Stimulated activated CD4-positive, alpha-beta T cell treated with anti-CD3 and anti-CD28 coated beads, Interleukin-2, amount 100 ng/mL, for 24 hours (primary cell): ENCODE measurements around the gene ABHD14A.
A peak's percentile ranks its signal among the peaks of the same experiment; 100 is the strongest.

Experiments used
- DNase-seq, 2 donors: peaks; one replicate each; pipeline ENCODE4 v3.0.0-alpha.2; 2020

ABHD14A gene

DNA sequence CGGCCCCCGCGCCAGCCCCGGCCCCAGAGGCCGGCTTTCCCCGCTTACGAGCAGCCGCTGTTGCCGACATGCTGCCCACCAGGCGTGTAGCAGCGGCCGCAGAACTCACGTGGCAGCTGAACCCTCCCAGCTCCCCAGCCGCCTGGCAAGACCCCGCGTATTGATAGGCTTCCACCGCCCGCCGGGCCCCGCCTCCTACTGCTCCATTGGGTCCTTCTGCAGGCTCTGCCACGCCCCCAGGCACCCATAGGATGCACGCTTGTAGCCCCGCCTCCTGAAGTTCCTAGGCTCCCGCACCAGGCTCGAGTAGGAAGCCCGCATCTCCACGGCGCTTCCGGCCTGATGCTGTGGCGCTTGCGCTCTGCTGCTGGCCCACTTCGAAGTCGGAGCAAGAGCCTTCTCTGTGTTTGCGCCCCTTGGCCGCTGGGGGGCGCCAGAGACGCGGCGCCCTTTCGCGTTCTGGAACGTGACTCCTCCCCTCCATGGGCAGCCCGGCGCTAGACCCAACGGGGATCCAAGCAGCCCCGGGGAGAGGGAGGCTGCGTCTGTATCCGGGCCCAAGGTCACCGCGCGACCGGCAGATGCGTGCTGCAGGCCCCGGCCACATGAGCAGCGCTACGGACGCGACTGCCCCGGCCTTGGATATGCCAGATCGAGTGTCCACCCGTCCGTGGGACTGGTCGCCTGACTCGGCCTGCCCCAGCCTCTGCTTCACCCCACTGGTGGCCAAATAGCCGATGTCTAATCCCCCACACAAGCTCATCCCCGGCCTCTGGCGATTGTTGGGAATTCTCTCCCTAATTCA, 32.9 kb upstream of the ABHD14A start, which contains the start of the genes PARP3 and RRP9:
Gene PARP3, plus strand, starts transcription at position 566 of the 805 bp plus-strand sequence. CDS start 993 bp downstream, outside the sequence.
Gene RRP9, minus strand, starts transcription at position 107 of the 805 bp plus-strand sequence. Its CDS starts 37 bp downstream, at position 70.
- DNase-seq = peak; percentile 100

DNA sequence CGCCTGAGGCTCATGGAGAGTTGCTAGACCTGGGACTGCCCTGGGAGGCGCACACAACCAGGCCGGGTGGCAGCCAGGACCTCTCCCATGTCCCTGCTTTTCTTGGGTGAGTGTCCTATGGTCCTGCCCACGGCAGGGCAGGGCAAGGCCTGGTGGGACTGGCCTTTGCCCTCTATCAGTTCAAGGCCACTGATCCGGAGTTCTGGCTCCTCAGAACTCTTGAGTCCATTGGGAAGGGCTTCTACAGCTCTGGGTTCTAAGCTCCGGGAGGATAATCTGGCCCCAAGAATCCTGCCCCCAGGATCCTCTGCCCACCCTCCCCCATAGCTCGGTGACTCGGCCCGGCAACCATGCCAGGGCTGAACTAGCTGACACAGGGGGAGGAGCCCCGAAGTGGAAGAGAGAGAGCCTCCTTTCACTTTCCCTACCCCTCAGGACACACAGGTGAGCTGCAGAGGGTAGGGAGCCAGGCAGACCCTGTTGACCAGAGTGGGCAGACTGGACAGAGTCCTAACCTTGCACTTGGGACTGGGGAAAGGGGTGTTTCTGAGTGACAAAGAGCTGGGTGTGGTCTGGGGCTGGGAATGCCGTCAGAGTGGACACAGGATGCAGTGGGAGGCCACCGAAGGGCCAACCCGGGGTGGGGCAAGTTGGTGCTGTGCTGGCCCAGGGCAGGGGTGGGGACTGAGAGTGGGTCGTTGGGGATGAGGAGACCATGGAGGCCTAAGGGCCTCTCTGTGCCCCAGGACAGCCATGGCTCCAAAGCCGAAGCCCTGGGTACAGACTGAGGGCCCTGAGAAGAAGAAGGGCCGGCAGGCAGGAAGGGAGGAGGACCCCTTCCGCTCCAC, 32.0 kb upstream of the ABHD14A start:
- DNase-seq = peak; percentile 66 to 70

DNA sequence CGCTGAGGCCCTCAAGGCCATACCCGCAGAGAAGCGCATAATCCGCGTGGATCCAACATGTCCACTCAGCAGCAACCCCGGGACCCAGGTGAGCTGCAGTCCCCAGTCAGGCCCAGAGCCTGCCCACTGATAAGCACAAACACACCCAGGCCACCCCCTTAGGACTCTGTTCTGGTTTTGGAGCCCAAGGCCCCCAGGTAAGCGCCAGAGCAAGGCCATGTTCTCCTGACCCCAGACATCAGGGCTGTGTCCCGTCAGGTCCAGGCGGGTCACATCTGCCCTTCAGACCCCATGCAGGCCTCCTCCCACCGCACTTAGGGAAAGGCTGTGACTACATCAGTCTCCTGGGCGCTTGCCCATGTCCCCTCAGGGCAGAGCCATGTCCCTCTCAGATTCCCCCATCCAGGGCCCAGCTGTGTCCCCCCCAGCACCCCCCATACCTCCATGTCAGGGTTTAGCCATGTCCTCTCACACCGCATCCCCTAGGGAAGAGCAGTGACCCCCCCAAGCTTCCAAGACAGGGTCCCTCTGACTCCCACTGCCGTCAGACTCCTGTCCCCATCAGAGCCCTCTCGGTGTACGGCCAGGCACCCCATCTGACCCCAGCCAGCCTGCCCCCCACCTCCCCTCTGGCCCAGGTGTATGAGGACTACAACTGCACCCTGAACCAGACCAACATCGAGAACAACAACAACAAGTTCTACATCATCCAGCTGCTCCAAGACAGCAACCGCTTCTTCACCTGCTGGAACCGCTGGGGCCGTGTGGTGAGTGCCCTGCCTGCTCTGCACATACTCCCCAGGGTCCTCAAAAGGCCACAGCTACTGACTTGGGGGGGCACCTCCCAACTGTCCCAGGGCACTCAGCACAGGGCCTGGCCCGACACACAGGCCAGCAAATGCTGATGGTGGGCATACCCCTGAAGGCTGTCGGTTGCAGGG, 31.1 kb upstream of the ABHD14A start:
- no peak for DNase-seq

DNA sequence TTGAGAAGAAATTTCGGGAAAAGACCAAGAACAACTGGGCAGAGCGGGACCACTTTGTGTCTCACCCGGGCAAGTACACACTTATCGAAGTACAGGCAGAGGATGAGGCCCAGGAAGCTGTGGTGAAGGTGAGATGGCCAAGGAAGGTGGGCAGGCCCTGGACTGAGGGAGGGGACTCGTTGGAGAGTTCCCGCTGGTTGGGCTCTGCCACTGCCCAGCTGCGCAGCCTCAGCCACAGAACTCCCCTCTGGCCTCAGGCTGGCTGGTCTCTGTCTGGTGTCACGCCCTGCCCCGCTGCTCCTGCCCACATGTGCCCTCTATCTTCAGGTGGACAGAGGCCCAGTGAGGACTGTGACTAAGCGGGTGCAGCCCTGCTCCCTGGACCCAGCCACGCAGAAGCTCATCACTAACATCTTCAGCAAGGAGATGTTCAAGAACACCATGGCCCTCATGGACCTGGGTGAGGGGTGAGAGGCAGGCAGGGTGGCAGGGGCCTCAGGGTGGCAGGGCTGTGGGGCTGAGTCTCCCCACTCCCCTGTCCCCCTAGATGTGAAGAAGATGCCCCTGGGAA, 30.3 kb upstream of the ABHD14A start:
- no peak for DNase-seq

DNA sequence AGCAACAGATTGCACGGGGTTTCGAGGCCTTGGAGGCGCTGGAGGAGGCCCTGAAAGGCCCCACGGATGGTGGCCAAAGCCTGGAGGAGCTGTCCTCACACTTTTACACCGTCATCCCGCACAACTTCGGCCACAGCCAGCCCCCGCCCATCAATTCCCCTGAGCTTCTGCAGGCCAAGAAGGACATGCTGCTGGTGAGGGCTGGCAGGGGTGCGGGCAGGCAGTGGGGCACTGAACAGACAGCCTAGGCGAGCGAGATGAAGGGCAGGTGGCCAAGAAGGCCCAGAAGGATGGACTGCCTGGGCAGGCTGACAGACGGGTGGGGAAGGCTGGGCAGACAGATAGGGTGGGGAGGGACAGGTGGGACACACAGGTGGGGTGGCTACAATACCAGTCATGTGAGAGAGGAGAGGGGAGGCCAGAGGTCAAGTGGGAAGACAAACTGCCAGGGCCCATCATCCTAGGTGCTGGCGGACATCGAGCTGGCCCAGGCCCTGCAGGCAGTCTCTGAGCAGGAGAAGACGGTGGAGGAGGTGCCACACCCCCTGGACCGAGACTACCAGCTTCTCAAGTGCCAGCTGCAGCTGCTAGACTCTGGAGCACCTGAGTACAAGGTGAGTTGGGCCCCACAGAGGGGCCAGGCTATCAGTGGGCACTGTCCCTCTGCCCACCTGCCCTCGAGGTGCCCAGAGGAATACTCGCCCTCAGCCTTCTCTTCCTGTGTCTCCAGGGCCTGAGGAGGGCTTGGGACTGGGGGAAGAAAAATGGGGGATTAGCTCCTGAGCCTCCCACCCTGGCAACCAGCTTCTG, 29.6 kb upstream of the ABHD14A start:
- no peak for DNase-seq

DNA sequence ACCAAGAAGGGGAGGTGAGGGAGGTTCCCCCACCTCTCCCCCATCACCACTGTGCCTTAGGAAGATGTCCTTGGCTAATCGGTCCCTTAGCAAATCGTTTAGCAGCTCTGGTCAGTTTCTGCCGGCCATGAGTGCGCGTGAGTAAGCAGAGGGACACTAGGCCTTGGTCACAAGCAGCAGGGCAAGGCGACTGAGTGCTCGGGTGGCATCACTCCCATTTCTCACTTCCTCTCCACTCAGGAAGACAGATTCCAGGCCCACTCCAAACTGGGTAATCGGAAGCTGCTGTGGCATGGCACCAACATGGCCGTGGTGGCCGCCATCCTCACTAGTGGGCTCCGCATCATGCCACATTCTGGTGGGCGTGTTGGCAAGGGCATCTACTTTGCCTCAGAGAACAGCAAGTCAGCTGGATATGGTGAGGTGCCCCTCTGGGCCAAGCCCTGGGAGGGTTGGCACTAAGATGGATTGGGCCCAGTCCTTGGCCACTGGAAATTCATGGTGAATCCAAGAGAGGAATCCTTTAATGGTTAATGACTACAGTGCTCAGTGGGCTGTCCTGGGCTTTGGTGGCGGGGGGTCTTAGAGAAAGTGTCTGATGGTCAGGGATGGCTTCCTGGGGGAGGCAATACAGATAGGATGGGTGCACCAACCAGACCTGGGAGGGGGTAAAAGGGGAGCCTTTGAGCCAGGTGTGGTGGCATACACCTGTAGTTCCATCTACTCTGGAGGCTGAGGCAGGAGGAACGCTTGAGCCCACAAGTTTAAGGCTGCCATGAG, 28.7 kb upstream of the ABHD14A start:
- no peak for DNase-seq

DNA sequence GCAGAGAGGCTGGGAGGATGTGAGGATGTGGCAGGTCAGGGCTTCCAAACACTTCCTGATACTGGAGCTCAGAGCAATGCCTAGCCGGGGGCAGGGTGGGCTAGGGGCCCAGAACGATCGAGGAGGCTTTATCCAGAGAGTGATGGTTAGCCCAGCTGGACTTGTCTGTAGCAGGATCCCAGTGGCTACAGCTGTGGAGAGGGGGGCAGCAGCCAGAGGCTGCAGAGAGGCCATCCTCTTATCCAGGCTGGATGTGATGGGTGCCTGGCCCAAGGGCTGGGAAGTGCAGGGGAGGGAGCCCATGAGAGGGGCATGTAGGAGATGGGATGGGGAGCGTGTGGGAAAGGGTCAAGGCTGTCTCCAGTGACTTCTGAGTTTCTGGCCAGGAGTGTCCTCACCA, 28.1 kb upstream of the ABHD14A start:
- DNase-seq = no peak

DNA sequence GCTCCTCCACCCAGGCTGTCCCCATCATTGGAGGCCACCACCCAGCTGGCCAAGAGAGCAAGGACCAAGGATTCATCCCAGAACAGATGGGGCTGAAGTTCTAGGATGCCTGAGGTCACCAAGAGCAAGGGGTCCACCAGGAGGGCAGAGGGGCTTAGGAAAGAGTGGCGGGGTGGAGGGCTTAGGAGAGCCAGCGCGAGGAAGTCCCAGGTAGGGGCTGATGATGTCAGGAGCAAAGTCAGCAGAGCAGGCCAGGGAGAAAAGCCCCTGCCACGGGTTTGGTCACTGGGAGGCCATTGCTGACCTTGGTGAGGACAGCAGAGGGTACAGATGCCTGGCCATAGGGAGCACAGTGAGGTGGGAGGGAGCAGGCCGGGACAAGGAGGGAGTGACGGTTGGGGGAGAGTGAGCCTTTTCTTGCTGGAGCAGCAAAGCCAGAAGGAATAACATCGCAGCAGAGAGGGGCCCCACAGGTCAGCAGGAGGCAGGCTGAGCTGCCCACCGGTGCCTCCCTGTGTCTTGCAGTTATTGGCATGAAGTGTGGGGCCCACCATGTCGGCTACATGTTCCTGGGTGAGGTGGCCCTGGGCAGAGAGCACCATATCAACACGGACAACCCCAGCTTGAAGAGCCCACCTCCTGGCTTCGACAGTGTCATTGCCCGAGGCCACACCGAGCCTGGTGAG, 27.5 kb upstream of the ABHD14A start:
- no peak for DNase-seq

DNA sequence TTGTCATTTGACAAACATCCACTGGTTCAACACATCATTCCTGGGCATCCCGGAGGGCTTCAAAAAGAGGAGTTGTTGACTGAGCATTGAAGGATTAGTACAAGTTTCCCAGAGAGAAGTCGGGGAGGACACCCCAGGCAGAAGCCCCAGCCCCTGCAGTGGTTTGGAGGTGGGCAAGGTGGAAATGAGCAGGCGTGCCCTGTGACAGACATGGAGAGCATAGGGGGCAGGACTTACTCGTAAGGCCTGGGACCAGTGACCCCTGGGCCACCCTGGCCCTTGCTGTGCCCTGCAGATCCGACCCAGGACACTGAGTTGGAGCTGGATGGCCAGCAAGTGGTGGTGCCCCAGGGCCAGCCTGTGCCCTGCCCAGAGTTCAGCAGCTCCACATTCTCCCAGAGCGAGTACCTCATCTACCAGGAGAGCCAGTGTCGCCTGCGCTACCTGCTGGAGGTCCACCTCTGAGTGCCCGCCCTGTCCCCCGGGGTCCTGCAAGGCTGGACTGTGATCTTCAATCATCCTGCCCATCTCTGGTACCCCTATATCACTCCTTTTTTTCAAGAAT, 26.8 kb upstream of the ABHD14A start:
- no peak for DNase-seq

DNA sequence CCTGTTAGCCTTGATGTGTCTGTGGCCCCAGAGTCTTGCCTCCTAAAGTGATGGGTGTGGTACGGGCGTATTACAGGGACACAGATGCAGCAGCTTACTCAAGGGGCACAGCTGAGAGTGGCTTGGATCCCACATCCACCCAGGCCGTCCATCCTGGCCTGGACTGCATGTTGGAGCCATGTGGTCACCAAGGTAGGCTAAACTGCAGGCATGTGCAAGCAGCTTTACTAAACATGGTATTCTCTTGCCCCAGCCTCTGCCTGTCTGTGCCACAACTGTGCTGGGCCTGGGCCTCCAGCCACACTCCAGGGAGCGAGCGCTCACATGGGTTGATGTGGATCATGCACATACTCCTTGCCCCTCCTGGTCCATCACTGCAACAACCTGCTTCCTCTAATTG, 25.7 kb upstream of the ABHD14A start:
- no peak for DNase-seq

DNA sequence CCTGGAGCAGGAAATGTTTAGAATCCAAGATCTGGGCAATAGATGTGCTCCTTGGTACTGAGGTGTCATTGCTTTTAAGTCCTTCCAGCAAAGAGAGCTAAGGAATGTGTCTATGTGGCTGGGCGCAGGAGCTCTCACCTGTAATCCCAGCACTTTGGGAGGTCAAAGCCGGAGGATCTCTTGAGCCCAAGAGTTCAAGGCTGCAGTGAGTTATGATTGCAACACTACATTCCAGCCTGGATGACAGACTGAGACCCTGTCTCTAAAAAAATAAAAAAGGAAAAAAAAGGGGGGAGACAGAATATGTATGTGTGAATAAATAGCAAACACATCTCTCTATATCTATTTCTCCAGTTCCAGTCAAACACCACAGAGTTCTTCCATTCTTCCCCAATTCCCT, 24.0 kb upstream of the ABHD14A start:
- no peak for DNase-seq

DNA sequence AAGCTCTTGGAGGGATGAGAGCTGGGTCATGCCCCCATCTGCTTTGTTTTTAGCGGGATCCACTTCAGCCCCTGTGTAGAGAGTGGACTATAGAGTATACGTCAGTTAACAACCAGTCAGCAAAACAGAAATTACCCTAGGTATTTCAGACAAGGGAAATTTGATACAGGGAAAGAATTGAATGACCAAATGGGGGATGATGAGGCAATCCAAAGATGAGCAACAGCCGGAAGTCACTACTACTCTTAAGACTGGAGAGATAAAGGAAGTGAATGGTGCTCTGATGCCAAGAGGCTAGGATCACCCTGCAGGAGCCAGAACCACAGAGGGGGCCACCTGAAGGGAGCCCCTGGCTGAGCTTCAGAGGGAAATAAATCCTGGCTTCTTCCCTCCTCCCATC, 21.4 kb upstream of the ABHD14A start:
- no peak for DNase-seq

DNA sequence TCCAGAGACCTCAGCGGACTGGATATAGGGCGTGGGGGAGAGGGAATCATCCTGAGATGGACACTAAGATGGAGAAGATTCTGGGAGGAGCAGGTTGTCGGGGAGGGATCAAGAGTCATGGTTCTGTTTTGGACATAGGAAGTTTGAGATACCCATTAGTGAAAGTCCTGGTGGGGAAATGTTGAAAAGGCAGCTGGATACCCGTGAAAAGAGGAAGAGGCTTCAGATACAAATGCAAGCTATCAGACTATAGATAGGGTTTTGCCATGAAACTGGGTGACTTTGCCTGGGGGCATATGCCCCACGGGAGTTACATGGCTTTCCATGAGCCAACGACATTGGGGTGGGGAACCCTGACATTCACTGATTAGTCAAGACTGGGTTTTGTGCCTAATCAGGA, 20.8 kb upstream of the ABHD14A start:
- DNase-seq = no peak

DNA sequence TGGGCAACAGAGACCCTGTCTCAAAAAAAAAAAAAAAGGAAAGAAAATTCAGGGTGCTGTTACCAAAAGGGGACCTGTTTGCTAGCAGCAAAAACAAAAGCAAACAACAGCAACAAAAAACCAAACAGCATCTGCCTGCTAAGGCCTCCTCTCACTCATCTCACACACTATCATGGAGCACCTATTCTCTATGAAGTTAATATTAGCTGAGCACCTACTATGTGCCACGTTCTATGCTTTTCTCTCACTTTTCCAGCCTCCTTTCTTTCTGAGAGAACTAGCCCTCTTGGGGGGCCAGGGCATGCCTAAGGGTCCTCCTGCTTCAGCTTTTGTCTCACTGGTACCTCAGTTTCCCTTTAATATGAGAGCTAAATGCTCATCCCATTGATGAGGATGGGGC, 20.2 kb upstream of the ABHD14A start:
- DNase-seq = no peak

DNA sequence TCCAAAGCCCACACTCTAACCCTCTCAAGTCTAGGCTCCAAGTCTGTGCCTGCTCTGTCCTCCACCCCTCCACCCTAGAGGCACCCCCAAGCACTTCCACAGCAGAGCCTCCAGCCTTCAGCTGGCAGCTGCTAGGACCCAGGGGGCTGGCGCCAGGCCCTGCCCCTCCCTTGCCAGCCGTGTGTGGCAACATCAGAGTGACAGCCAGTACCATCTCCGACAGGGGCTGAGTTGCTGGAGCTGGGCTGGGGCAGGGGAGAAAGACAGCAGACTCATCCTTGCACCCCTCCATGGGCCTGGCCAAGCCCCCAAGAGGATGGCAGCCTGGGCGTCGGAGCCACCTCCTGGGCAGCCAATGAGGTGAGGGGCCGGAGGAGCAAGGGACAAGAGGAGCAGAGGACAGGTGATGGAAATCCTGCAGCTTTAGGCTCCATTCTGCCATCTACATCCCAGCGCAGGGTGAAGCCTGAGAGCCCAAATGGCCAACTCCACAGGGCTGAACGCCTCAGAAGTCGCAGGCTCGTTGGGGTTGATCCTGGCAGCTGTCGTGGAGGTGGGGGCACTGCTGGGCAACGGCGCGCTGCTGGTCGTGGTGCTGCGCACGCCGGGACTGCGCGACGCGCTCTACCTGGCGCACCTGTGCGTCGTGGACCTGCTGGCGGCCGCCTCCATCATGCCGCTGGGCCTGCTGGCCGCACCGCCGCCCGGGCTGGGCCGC, 19.5 kb upstream of the ABHD14A start, which contains the start of gene GPR62:
Gene GPR62, plus strand, starts transcription at position 207 of the 718 bp plus-strand sequence. Its CDS starts 272 bp downstream, at position 479.
- no peak for DNase-seq

DNA sequence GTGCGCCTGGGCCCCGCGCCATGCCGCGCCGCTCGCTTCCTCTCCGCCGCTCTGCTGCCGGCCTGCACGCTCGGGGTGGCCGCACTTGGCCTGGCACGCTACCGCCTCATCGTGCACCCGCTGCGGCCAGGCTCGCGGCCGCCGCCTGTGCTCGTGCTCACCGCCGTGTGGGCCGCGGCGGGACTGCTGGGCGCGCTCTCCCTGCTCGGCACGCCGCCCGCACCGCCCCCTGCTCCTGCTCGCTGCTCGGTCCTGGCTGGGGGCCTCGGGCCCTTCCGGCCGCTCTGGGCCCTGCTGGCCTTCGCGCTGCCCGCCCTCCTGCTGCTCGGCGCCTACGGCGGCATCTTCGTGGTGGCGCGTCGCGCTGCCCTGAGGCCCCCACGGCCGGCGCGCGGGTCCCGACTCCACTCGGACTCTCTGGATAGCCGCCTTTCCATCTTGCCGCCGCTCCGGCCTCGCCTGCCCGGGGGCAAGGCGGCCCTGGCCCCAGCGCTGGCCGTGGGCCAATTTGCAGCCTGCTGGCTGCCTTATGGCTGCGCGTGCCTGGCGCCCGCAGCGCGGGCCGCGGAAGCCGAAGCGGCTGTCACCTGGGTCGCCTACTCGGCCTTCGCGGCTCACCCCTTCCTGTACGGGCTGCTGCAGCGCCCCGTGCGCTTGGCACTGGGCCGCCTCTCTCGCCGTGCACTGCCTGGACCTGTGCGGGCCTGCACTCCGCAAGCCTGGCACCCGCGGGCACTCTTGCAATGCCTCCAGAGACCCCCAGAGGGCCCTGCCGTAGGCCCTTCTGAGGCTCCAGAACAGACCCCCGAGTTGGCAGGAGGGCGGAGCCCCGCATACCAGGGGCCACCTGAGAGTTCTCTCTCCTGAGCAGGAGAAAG, 18.7 kb upstream of the ABHD14A start:
- DNase-seq = peak in 1 of 2 donors; percentile 55

DNA sequence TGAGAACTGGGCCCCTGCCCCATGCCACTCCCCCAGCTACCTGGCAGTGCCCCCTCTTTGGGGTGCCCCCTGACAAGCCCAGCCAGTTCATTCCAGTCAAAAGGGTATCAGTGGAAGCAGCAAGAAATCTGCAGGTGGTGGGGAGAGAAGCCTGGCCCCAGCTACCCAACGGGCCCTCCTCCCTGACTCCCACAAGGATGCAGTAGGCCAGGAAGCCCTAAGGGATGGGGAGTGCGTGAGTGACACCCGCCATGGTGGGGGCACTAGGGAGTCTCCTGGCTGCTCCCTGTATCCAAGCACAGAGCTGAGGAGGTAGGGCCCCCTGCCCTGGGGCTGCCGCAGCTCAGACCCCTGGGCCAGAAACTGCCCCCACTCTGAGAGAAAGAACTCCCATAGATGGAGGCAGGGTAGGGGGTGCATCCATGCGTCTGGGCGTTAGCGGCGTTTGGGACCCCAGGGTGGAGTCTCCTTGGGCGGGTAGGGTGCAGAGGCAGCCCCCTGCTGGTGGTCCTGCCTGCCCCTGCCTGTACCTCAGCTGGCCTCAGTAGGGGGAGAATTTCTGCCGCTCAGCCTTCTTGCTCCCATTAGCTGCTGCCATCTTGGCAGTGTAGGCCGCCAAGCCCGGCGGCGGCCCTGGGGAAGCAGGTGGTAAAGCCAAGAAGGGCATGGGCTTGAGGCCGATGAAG, 17.2 kb upstream of the ABHD14A start:
- no peak for DNase-seq
